Stimulated activated effector memory CD8-positive, alpha-beta T cell treated with anti-CD3 and anti-CD28 coated beads, Interleukin-12 subunit alpha, Interleukin-12 subunit beta, amount 100 ng/mL, for 72 hours (primary cell): ENCODE measurements around the gene LYPD6B.
A peak's percentile ranks its signal among the peaks of the same experiment; 100 is the strongest.

Source experiments
- ATAC-seq: fragments of 150-1000 bp; cut with Tn5 transposase; 2 replicates; pipeline ENCODE4 v1.10.0; 2021
- DNase-seq, 2 donors: peaks; one replicate each; pipeline ENCODE4 v3.0.0; 2021 to 2022; ENCODE audit warnings: low spot score in 2 of 2
- H3K27ac Mint-ChIP-seq: one replicate; pipeline ENCODE4 v1.8.0; 2022; ENCODE audit warnings: mild to moderate bottlenecking, mixed read lengths
- H3K36me3 Mint-ChIP-seq: one replicate; pipeline ENCODE4 v1.8.0; 2022; ENCODE audit warnings: mild to moderate bottlenecking, mixed read lengths
- H3K4me1 Mint-ChIP-seq: one replicate; pipeline ENCODE4 v1.8.0; 2022; ENCODE audit warnings: mixed read lengths
- H3K4me3 Mint-ChIP-seq: one replicate; pipeline ENCODE4 v1.8.0; 2022; ENCODE audit warnings: mild to moderate bottlenecking, mixed read lengths
- H3K9me3 Mint-ChIP-seq: one replicate; pipeline ENCODE4 v1.8.0; 2022; ENCODE audit warnings: mixed read lengths

Gene LYPD6B

GRCh38 chr2:149038442-149039212 is at the start of gene LYPD6B:
Gene LYPD6B (plus strand): TSS chr2:149038699. CDS start chr2:149130949, 92,250 bp downstream.
- Mint-ChIP-seq H3K36me3 (no peaks in the 10 kb centered on the region), H3K4me3 (peak within 1 kb of the TSS; percentile 30), H3K4me1 (no peaks in the 10 kb centered on the region), H3K27ac (no peak within 1 kb of the TSS), H3K9me3 (no peaks in the 10 kb centered on the region)
- DNase-seq = no peak
- ATAC-seq = peak; percentile 43

- H3K27ac Mint-ChIP-seq = no peak overlapping the region
- peak in 1 of 2 donors; percentile 57 for DNase-seq
- H3K4me1 Mint-ChIP-seq = no peaks in the 10 kb centered on the region
- no peaks in the 10 kb centered on the region for H3K9me3 Mint-ChIP-seq
- H3K4me3 Mint-ChIP-seq = no peak overlapping the region
- H3K36me3 Mint-ChIP-seq = peaks cover 9% of the 10 kb centered on the region
- peak; percentile 79 for ATAC-seq
These were observed 48.5 kb upstream of the LYPD6B start for GRCh38 chr2:148989882-148990493.

- peaks cover 16% of the 10 kb centered on the region for H3K36me3 Mint-ChIP-seq
These were observed 47.5 kb upstream of the LYPD6B start for GRCh38 chr2:148990968-148991367.

GRCh38 chr2:148992448-148992847 is 46.1 kb upstream of the LYPD6B start:
- Mint-ChIP-seq H3K4me3 (no peak overlapping the region), H3K27ac (no peak overlapping the region), H3K4me1 (no peaks in the 10 kb centered on the region), H3K9me3 (no peaks in the 10 kb centered on the region), H3K36me3 (peaks cover 27% of the 10 kb centered on the region)
- ATAC-seq (no peak), DNase-seq (no peak)

More at GRCh38 chr2:148990968-148991367, 47.5 kb upstream of the LYPD6B start:
- H3K4me3 Mint-ChIP-seq = no peak overlapping the region
- no peak overlapping the region for H3K27ac Mint-ChIP-seq
- no peaks in the 10 kb centered on the region for H3K4me1 Mint-ChIP-seq
- ATAC-seq = no peak
- H3K9me3 Mint-ChIP-seq = no peaks in the 10 kb centered on the region
- no peak for DNase-seq

- H3K4me3 Mint-ChIP-seq = no peak overlapping the region
- peaks cover 36% of the 10 kb centered on the region for H3K36me3 Mint-ChIP-seq
- DNase-seq = no peak
- H3K4me1 Mint-ChIP-seq = no peaks in the 10 kb centered on the region
- H3K9me3 Mint-ChIP-seq = no peaks in the 10 kb centered on the region
- H3K27ac Mint-ChIP-seq = no peak overlapping the region
- no peak for ATAC-seq
These were observed 45.1 kb upstream of the LYPD6B start for GRCh38 chr2:148993351-148993750.

GRCh38 chr2:148994341-148994740 is 44.2 kb upstream of the LYPD6B start:
- H3K9me3 Mint-ChIP-seq = no peaks in the 10 kb centered on the region
- ATAC-seq = no peak
- H3K36me3 Mint-ChIP-seq = peaks cover 40% of the 10 kb centered on the region
- DNase-seq = no peak
- no peaks in the 10 kb centered on the region for H3K4me1 Mint-ChIP-seq
- H3K4me3 Mint-ChIP-seq = no peak overlapping the region
- no peak overlapping the region for H3K27ac Mint-ChIP-seq

- no peak for DNase-seq
- peaks cover 12% of the 10 kb centered on the region for H3K4me1 Mint-ChIP-seq
- ATAC-seq = no peak
- H3K4me3 Mint-ChIP-seq = no peak overlapping the region
- no peak overlapping the region for H3K27ac Mint-ChIP-seq
- H3K9me3 Mint-ChIP-seq = no peaks in the 10 kb centered on the region
- peaks cover 60% of the 10 kb centered on the region for H3K36me3 Mint-ChIP-seq
These were observed 41.7 kb upstream of the LYPD6B start for GRCh38 chr2:148996805-148997204.

- ATAC-seq (no peak), DNase-seq (no peak)
- H3K9me3 Mint-ChIP-seq = no peaks in the 10 kb centered on the region
- H3K27ac Mint-ChIP-seq = peak overlapping the region; percentile 69
- peaks cover 71% of the 10 kb centered on the region for H3K36me3 Mint-ChIP-seq
- peaks cover 12% of the 10 kb centered on the region for H3K4me1 Mint-ChIP-seq
- H3K4me3 Mint-ChIP-seq = no peak overlapping the region
These were observed 40.2 kb upstream of the LYPD6B start for GRCh38 chr2:148998165-148998830.

GRCh38 chr2:148998831-148999200 is 39.7 kb upstream of the LYPD6B start:
- Mint-ChIP-seq H3K9me3 (no peaks in the 10 kb centered on the region), H3K27ac (no peak overlapping the region)
- no peak for ATAC-seq

GRCh38 chr2:148999451-148999921 is 39.0 kb upstream of the LYPD6B start:
- Mint-ChIP-seq H3K36me3 (peaks cover 68% of the 10 kb centered on the region), H3K27ac (no peak overlapping the region), H3K4me3 (no peak overlapping the region), H3K4me1 (peaks cover 12% of the 10 kb centered on the region), H3K9me3 (no peaks in the 10 kb centered on the region)
- DNase-seq (no peak), ATAC-seq (no peak)

More at GRCh38 chr2:148998831-148999200, 39.7 kb upstream of the LYPD6B start:
- DNase-seq = no peak
- H3K4me1 Mint-ChIP-seq = peaks cover 12% of the 10 kb centered on the region
- no peak overlapping the region for H3K4me3 Mint-ChIP-seq
- peaks cover 73% of the 10 kb centered on the region for H3K36me3 Mint-ChIP-seq

- no peaks in the 10 kb centered on the region for H3K9me3 Mint-ChIP-seq
- H3K27ac Mint-ChIP-seq = peak overlapping the region; percentile 65
- H3K36me3 Mint-ChIP-seq = peaks cover 65% of the 10 kb centered on the region
- no peak overlapping the region for H3K4me3 Mint-ChIP-seq
- ATAC-seq = peak; percentile 52
- H3K4me1 Mint-ChIP-seq = peaks cover 12% of the 10 kb centered on the region
- no peak for DNase-seq
These were observed 38.2 kb upstream of the LYPD6B start for GRCh38 chr2:149000158-149000938.

- ATAC-seq = no peak
- Mint-ChIP-seq H3K36me3 (peaks cover 55% of the 10 kb centered on the region), H3K27ac (peak overlapping the region; percentile 65), H3K9me3 (no peaks in the 10 kb centered on the region), H3K4me3 (no peak overlapping the region), H3K4me1 (peaks cover 12% of the 10 kb centered on the region)
- no peak for DNase-seq
These were observed 37.0 kb upstream of the LYPD6B start for GRCh38 chr2:149001496-149001895.

GRCh38 chr2:149002378-149002890 is 36.1 kb upstream of the LYPD6B start:
- H3K27ac Mint-ChIP-seq = no peak overlapping the region
- no peak overlapping the region for H3K4me3 Mint-ChIP-seq
- ATAC-seq (no peak), DNase-seq (no peak)
- H3K4me1 Mint-ChIP-seq = peaks cover 12% of the 10 kb centered on the region
- peaks cover 47% of the 10 kb centered on the region for H3K36me3 Mint-ChIP-seq
- H3K9me3 Mint-ChIP-seq = no peaks in the 10 kb centered on the region

- Mint-ChIP-seq H3K36me3 (peaks cover 41% of the 10 kb centered on the region), H3K4me3 (no peak overlapping the region), H3K4me1 (peaks cover 12% of the 10 kb centered on the region), H3K27ac (no peak overlapping the region), H3K9me3 (no peaks in the 10 kb centered on the region)
- ATAC-seq (no peak), DNase-seq (no peak)
These were observed 35.4 kb upstream of the LYPD6B start for GRCh38 chr2:149002891-149003740.
